GM10266 (cell line): ENCODE data around the gene UBXN7.
"Not testable (repeated sequence)": the region's sequence is repeated elsewhere in the genome, so short reads cannot be mapped to it uniquely, and the experiment has no call there.

Experiments used
- DNase-seq: peaks from one replicate; pipeline ENCODE4 v3.0.0; 2012; ENCODE audit errors: extremely low spot score
- CTCF ChIP-seq: IDR thresholded peaks from 2 replicates; pipeline ENCODE4 v1.5.1; 2012; ENCODE audit warnings: mild to moderate bottlenecking, low read depth; ENCODE audit not compliant: control insufficient read depth, insufficient read depth; ENCODE audit errors: missing control alignments

The UBXN7 gene

GRCh38 chr3:196360586-196360985 is 71.6 kb downstream of the UBXN7 start:
- no peak for DNase-seq
- TF ChIP-seq CTCF: no peak

- DNase-seq: not testable (repeated sequence)
Observed at GRCh38 chr3:196358540-196358939, 73.7 kb downstream of the UBXN7 start.

GRCh38 chr3:196357905-196358304 is 74.3 kb downstream of the UBXN7 start:
- TF ChIP-seq CTCF: no peak
- no peak for DNase-seq

- no peak for DNase-seq
- no peak for TF ChIP-seq CTCF
Observed at GRCh38 chr3:196356556-196356955, 75.7 kb downstream of the UBXN7 start.

GRCh38 chr3:196355668-196356067 is 76.6 kb downstream of the UBXN7 start:
- TF ChIP-seq CTCF: no peak
- DNase-seq: no peak

- no peak for TF ChIP-seq CTCF
Observed at GRCh38 chr3:196354132-196354531, 78.1 kb downstream of the UBXN7 start.

GRCh38 chr3:196351541-196351940 is 80.7 kb downstream of the UBXN7 start:
- no peak for DNase-seq
- TF ChIP-seq CTCF: no peak

More at GRCh38 chr3:196354132-196354531, 78.1 kb downstream of the UBXN7 start:
- DNase-seq: no peak

- TF ChIP-seq CTCF: no peak
- no peak for DNase-seq
Observed at GRCh38 chr3:196350067-196350466, 82.2 kb downstream of the UBXN7 start.
